ENCODE data around the gene RFTN2. TPM values are rescaled to one million over a fixed set of nuclear protein-coding genes. Genes with fewer than 3 reads are reported as not detected.
A peak's percentile ranks its signal among the peaks of the same experiment; 100 is the strongest.

RFTN2 gene
- total and polyA plus RNA-seq, 8 donors = 0.45 to 13.3 (median 2.1) TPM

- no peak overlapping the region for H3K27ac ChIP-seq
- H3K4me3 ChIP-seq = peak overlapping the region; percentile 81 to 100 (median 94)
- no peaks in the 10 kb centered on the region for H3K27me3 ChIP-seq
- intact Hi-C loops (cut with DNase I; ENCODE audit: low total_unique reads) = no loop called here
- no peak for TF ChIP-seq CTCF (IDR thresholded peaks at IDR 0.05)
- TF ChIP-seq POLR2AphosphoS5 (IDR thresholded peaks at IDR 0.05) = no peak
- DNase-seq = no peak
- H3K4me1 ChIP-seq = peaks cover 31 to 48% (median 37%) of the 10 kb centered on the region in 4 donors
- H3K9me3 ChIP-seq = no peaks in the 10 kb centered on the region
- WGBS, 5 donors = 39 to 55% (median 51%) methylated on average over 5 of the region's 5 CpGs
- H3K36me3 ChIP-seq = peaks cover 0 to 7% (median 2%) of the 10 kb centered on the region in 4 donors
Measured at GRCh38 chr2:197706839-197707207, 31.4 kb upstream of the RFTN2 start.

GRCh38 chr2:197705912-197706838 lies 30.8 kb upstream of the RFTN2 start:
- 10 to 20% (median 10%) methylated on average over 25 to 38 of the region's 38 CpGs for WGBS, 5 donors
- Histone ChIP-seq H3K36me3 (peaks cover 0 to under 1% (median 0%) of the 10 kb centered on the region in 4 donors), H3K4me3 (peak overlapping the region; percentile 81 to 100 (median 94)), H3K4me1 (peaks cover 31 to 48% (median 37%) of the 10 kb centered on the region in 4 donors), H3K9me3 (no peaks in the 10 kb centered on the region), H3K27me3 (no peaks in the 10 kb centered on the region), H3K27ac (peak overlapping the region; percentile 64 to 90 (median 83))
- DNase-seq = peak in 1 of 2 donors; percentile 63
- TF ChIP-seq EP300 (IDR thresholded peaks at IDR 0.05) = no peak
- TF ChIP-seq POLR2AphosphoS5 (IDR thresholded peaks at IDR 0.05) = no peak
- no peak for TF ChIP-seq CTCF (IDR thresholded peaks at IDR 0.05)
- no peak for TF ChIP-seq POLR2A (IDR thresholded peaks at IDR 0.05)
- intact Hi-C loops (cut with DNase I; ENCODE audit: low total_unique reads) = no loop called here

DNA sequence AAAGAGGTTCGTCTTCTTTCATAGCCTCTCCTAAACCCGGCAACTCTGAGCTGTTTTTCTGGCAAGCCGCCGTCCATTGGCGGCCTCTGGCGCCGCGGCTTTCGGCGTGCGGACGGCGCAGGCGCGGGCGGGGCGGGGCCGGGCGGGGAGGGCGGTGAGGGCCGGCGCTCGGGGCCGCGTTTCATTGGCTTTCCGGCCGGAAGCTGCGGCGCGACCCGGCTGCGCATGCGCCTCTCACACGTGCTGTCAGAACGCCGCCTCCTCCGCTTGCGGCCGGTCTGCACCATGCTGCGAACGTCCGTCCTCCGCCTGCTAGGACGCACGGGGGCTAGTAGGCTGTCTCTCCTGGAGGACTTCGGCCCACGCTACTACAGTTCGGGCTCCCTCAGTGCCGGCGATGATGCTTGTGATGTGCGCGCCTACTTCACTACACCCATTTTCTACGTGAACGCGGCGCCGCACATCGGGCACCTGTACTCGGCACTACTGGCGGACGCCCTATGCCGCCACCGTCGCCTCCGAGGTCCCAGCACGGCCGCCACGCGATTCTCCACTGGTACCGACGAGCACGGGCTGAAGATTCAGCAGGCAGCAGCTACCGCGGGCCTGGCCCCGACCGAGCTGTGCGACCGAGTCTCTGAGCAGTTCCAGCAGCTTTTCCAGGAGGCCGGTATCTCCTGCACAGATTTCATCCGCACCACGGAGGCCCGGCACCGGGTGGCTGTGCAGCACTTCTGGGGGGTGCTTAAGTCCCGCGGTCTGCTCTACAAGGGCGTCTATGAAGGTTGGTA lies 29.9 kb upstream of the RFTN2 start, which contains the start of gene MARS2:
TSS of gene MARS2 (plus strand) at position 249 of the 791 bp plus-strand sequence. CDS start at position 286, 37 bp downstream.
- TF ChIP-seq POLR2AphosphoS5 (IDR thresholded peaks at IDR 0.05) = peak; percentile 25 to 91 (median 81)
- peak in 1 of 4 donors; percentile 44 for TF ChIP-seq POLR2A (IDR thresholded peaks at IDR 0.05)
- TF ChIP-seq CTCF (IDR thresholded peaks at IDR 0.05) = no peak
- intact Hi-C loops (cut with DNase I; ENCODE audit: low total_unique reads) = no loop called here
- Histone ChIP-seq H3K4me1 (peaks cover 31 to 46% (median 37%) of the 10 kb centered on the region in 4 donors), H3K4me3 (peak within 1 kb of the TSS; percentile 81 to 100 (median 94)), H3K36me3 (no peaks in the 10 kb centered on the region), H3K9me3 (no peaks in the 10 kb centered on the region), H3K27me3 (no peaks in the 10 kb centered on the region), H3K27ac (peak within 1 kb of the TSS; percentile 78 to 90 (median 83))
- 0 to 1% (median 0%) methylated on average over 18 to 86 of the region's 86 CpGs for WGBS, 5 donors
- DNase-seq = peak; percentile 95 to 98

DNA sequence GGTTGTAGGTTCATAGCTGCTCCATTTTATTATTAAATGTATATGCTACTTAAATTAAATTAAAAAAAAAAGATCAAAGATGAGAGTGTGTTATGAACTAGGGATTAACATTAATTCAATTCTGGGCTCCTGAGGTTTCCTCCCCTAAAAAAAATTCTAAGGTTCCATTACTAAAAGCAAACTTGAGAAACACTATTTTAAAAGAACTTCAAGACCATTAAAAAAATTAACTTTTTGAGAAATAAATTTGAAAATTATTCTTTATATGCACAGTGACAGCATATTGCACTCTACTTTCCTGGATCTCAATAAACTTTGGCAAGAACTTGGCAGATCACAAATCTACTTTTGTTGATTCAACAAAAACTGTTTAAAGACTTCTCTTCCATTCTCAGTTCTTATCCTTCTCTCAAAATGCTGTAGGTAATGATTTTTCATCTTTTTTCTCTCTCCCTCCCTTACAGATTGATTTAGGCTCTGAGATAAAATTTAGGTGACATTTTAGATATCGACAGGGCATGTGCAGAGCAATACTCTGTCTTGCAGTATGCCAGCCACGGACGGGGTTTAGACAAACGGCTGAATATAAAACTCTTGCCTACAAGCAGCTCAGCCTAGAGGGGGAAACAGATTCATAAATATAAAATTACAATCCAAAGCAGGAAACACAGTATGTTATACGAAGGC lies 29.2 kb upstream of the RFTN2 start:
- intact Hi-C loops (cut with DNase I; ENCODE audit: low total_unique reads) = no loop called here
- Histone ChIP-seq H3K9me3 (no peaks in the 10 kb centered on the region), H3K4me1 (peaks cover 31 to 43% (median 35%) of the 10 kb centered on the region in 4 donors), H3K27ac (peak overlapping the region; percentile 78 to 90 (median 83)), H3K36me3 (no peaks in the 10 kb centered on the region), H3K27me3 (no peaks in the 10 kb centered on the region), H3K4me3 (peak overlapping the region; percentile 81 to 100 (median 94))
- TF ChIP-seq EP300 (IDR thresholded peaks at IDR 0.05) (no peak), CTCF (IDR thresholded peaks at IDR 0.05) (no peak), POLR2A (IDR thresholded peaks at IDR 0.05) (no peak), POLR2AphosphoS5 (IDR thresholded peaks at IDR 0.05) (no peak)
- WGBS, 5 donors = 0 to 1% (median 1%) methylated on average over 5 of the region's 5 CpGs
- DNase-seq = no peak
